Measurements from ENCODE around the gene PHACTR1. TPM values are rescaled to one million over a fixed set of nuclear protein-coding genes. Genes with fewer than 3 reads are reported as not detected.

The PHACTR1 gene
- total RNA-seq, 4 donors from 2014 or later = 2.6 to 11.2 (median 4.9) TPM

- TF ChIP-seq CTCF (IDR thresholded peaks at IDR 0.05; ENCODE audit: low read depth) = no peak
These were observed 253.4 kb downstream of the PHACTR1 start for GRCh38 chr6:12969966-12970365.

- TF ChIP-seq CTCF (IDR thresholded peaks at IDR 0.05; ENCODE audit: low read depth) = no peak
These were observed 256.8 kb downstream of the PHACTR1 start for GRCh38 chr6:12973386-12973785.

GRCh38 chr6:12974551-12974950 lies 258.0 kb downstream of the PHACTR1 start:
- no peak for TF ChIP-seq CTCF (IDR thresholded peaks at IDR 0.05; ENCODE audit: low read depth)

- TF ChIP-seq CTCF (IDR thresholded peaks at IDR 0.05; ENCODE audit: low read depth) = no peak
These were observed 259.8 kb downstream of the PHACTR1 start for GRCh38 chr6:12976366-12976765.

GRCh38 chr6:12977206-12977605 lies 260.6 kb downstream of the PHACTR1 start:
- TF ChIP-seq CTCF (IDR thresholded peaks at IDR 0.05; ENCODE audit: low read depth) = no peak

- no peak for TF ChIP-seq CTCF (IDR thresholded peaks at IDR 0.05; ENCODE audit: low read depth)
These were observed 261.2 kb downstream of the PHACTR1 start for GRCh38 chr6:12977806-12978205.

- TF ChIP-seq CTCF (IDR thresholded peaks at IDR 0.05; ENCODE audit: low read depth) = no peak
These were observed 264.2 kb downstream of the PHACTR1 start for GRCh38 chr6:12980741-12981140.

All from subcutaneous adipose tissue (tissue), 4 donors.